Transverse colon (tissue), 4 donors: ENCODE data around the gene MAPK4.

Experiments
- POLR2AphosphoS5 ChIP-seq, 3 donors: sonication (generic); formaldehyde crosslinking; IDR thresholded peaks; one replicate each; pipeline ENCODE4 v1.6.1; 2016; ENCODE audit warnings: antibody characterized with exemption in 3 of 3
- TF ChIP-seq, protein P1 (sequence below), 5 experiments: fragments of 200-600 bp in 3 of 5; fragments of 450-650 bp in 2 of 5; sonication (generic) in 3 of 5; IDR thresholded peaks; 1 replicate in 2 of 5; 2 replicates in 3 of 5; pipeline ENCODE4 v1.5.1; 2016 to 2017; ENCODE audit warnings: antibody characterized with exemption in 5 of 5, inconsistent platforms in 3 of 5, mild to moderate bottlenecking in 2 of 5, moderate library complexity in 1 of 5

DNA sequence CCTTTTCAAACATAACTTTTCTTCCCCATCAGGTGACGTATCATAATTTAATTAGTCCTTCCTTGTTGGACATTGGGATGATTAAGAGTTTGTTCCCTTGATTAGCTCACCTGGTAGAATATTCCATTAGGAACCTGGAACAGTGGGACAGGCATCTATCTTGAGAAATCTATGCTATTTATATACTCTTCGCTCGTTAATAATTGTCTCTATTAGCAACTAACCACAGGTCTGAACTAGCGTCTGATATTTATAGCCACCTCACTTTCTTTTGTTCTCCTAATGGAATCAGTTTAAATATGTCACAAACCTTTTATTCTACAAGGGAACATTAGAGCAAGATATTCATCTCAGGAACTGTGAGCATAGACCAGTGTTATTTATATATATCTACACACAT, 79.8 kb downstream of the MAPK4 start:
- TF ChIP-seq, protein P1, sequence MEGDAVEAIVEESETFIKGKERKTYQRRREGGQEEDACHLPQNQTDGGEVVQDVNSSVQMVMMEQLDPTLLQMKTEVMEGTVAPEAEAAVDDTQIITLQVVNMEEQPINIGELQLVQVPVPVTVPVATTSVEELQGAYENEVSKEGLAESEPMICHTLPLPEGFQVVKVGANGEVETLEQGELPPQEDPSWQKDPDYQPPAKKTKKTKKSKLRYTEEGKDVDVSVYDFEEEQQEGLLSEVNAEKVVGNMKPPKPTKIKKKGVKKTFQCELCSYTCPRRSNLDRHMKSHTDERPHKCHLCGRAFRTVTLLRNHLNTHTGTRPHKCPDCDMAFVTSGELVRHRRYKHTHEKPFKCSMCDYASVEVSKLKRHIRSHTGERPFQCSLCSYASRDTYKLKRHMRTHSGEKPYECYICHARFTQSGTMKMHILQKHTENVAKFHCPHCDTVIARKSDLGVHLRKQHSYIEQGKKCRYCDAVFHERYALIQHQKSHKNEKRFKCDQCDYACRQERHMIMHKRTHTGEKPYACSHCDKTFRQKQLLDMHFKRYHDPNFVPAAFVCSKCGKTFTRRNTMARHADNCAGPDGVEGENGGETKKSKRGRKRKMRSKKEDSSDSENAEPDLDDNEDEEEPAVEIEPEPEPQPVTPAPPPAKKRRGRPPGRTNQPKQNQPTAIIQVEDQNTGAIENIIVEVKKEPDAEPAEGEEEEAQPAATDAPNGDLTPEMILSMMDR (IDR thresholded peaks at IDR 0.05), result no peak
- TF ChIP-seq POLR2AphosphoS5 (IDR thresholded peaks at IDR 0.05), result no peak
